GM19099 (cell line): ENCODE results near the gene PDHB.

Source experiments
- POLR2A ChIP-seq: IDR thresholded peaks from 3 replicates; pipeline ENCODE4 v1.6.1; 2011; ENCODE audit warnings: low read depth; ENCODE audit not compliant: insufficient read length; ENCODE audit errors: extremely low read depth

PDHB gene

GRCh38 chr3:58391156-58391865 is 42.3 kb downstream of the PDHB start:
- no peak for TF ChIP-seq POLR2A

GRCh38 chr3:58388550-58389091 is 45.0 kb downstream of the PDHB start:
- no peak for TF ChIP-seq POLR2A

GRCh38 chr3:58387650-58388546 is 45.7 kb downstream of the PDHB start:
- no peak for TF ChIP-seq POLR2A

- TF ChIP-seq POLR2A = no peak
These were observed 46.8 kb downstream of the PDHB start for GRCh38 chr3:58386626-58387365.

- TF ChIP-seq POLR2A = no peak
These were observed 49.1 kb downstream of the PDHB start for GRCh38 chr3:58384381-58385090.

- no peak for TF ChIP-seq POLR2A
These were observed 49.7 kb downstream of the PDHB start for GRCh38 chr3:58383904-58384303.

- no peak for TF ChIP-seq POLR2A
These were observed 50.2 kb downstream of the PDHB start for GRCh38 chr3:58383476-58383875.

GRCh38 chr3:58379351-58380073 is 54.1 kb downstream of the PDHB start:
- no peak for TF ChIP-seq POLR2A

- no peak for TF ChIP-seq POLR2A
These were observed 55.9 kb downstream of the PDHB start for GRCh38 chr3:58377750-58378149.
